Stimulated activated CD8-positive, alpha-beta memory T cell treated with anti-CD3 and anti-CD28 coated beads, Interleukin-15, amount 100 ng/mL, for 48 hours (primary cell): ENCODE data around the gene HJURP.

Experiments
- DNase-seq, 2 donors: peaks; one replicate each; pipeline ENCODE4 v3.0.0-alpha.2; 2020; ENCODE audit warnings: low read depth in 2 of 2

Gene HJURP

DNA sequence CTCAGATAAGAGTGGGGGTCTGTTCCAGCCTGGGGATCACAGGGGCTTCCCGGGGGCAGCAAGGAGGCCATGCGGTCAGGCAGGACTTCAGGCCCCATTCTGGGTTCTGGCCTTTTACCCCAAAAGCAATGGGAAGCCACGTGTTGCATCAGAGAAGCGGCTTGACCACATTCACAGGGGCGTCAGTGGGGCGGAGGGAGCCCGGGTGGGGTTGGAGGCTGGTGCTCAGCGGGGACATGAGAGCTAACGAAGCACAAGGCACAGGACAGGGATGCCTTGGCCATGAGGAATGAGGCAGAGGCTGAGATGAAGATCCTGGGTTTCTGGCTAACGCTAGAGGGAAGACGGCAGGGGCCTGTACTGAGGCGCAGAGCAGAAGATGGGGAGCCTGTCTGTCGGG, 6.1 kb downstream of the HJURP start:
- no peak for DNase-seq

DNA sequence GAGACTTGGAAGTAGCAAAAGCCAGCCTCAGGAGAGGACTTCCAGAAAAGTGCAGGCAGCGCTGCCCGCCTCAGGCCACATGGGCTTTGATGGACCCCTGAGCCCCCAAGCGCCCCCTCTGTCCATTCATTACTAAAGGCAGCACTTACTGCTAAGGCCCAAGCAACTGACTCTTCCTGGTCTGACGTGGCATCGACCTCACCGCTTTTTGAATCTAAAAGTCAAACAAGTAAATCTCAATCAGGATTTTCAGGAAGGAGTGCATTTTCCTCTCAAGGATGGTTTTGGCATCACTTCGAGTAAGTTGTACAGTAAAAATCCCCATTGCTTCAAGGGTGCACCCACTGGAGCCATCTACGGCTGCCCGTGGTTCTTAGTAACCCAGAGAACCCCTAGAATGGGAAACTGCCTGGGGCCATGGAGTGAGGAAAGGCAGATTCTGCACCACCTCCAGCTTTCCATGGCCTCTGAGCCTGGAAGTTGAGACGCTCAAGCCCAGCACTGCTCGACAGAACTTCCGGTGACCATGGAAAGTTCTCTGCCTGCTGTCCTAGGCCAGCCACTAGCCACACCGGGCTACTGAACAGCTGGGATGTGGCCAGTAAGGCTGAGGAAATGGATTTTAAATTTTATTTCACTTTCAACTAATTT, 7.0 kb downstream of the HJURP start:
- no peak for DNase-seq

DNA sequence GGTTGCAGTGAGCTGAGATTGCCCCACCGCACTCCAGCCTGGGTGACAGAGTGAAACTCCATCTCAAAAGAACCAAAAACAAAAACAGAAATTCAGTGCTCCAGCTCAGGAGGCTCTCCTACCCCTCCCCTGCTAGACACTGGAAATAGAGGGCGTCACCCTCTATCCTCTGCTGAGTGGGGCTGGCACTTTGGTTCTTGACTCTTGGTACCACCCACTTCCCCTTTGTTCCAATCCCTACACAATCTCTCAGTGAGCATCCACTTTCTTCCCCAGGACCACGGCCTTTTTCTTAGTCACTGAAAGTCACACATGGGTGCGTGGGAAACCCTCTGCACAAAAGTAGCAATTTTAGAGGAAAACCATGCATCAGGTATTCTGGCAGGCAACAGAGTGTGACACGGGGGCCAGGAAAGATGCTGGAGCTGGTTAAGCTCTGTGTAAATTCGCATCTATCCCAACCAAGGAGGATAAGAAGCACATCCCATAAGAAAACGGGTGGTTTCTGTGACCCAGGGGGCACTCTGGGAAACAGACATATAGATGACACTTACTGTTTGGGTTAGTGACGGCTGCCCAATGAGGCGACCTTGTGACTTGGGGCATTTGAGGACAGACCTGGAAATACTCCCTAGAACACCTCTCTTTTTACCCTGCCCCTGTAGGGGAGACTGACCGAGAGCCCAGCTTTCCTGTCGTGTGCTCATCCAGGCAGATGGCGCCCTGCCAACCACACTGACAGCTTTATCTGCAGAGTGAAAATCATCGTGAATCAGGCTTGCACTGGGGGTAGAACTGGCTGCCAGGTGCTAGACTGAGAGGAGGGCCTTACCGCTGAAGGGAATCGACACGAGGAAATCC, 7.7 kb downstream of the HJURP start:
- no peak for DNase-seq

DNA sequence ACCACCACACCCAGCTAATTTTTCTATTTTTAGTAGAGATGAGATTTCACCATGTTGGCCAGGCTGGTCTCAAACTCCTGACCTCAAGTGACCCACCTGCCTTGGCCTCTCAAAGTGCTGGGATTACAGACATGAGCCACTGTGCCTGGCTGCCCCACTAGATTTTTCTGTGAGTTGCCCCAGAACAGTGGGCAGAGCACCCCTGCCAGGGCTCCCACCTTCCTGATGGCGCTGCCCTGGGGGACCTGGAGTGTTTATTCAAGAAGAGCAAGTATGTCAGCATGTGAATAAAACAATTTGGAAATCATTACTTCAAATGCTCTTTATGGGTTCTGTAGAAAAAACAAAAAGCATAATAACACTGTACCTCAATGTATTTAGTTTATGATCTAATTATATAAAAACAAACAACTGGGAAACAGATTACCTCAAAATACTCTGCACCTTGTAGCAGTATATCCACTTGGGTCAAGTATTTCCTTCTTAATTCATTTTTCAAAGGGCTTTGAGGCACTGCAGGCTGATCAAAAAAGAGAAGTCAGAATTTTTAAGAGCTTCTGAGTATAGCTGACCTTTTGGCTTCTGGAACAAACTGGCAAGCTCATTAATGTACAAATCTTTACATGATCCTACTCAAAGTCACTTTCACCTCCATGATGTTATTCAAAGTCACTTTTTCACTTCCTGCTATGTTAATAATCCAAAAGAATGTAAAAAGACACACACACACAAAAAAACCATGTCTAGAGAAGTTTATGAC, 8.9 kb downstream of the HJURP start:
- DNase-seq: no peak

DNA sequence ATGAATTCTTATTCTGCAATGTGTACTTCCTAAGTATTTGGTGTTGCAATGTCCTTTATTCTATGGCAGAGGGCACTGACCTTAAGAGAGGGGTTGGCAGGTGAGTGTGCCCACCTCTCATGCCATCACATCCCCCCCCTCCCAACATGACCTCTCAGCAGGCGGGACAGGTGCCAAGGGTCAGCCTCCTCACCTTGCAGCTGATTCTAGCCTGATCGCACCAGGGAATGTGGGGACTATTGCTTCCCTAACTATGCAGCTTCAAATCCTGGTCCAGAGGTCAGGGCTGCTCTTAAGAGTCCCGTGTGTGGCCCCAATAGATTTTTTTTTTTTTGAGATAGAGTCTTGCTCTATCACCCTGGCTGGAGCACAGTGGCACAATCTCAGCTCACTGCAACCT, 9.5 kb downstream of the HJURP start:
- DNase-seq: no peak

DNA sequence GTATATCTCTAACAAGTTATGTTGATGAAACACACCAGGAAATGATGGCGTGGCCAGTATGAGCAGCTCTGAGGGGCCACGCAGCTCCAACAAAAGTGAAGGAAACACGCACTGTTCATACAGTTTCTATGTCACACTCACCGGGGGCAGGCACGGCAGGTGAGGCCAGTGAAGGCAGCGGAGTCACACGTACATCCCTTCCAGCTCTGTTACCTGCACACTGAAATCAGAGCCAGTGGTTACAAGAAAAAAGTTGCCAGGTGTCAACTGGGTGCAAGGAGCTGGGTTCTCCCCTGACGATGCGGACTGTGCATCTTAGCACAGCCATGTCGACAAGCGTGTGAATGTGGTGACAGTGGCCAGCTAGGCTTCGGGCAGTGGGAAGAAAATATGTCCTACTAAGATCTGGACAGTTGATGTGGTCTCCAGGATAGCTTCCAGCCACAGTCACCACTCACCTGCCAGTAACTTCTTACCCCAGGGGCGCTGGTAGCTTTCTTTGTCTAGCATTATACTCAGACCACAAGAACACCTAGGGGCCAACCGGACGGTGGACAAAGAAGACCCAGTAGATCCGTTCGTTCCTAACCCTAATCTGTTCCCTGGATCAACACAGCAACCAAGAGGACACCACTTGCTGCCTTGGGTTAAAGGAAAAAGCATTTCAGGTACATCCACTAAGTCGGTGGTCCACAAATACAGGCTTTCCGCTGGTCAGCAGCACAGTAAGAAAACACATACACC, 10.1 kb downstream of the HJURP start:
- no peak for DNase-seq

DNA sequence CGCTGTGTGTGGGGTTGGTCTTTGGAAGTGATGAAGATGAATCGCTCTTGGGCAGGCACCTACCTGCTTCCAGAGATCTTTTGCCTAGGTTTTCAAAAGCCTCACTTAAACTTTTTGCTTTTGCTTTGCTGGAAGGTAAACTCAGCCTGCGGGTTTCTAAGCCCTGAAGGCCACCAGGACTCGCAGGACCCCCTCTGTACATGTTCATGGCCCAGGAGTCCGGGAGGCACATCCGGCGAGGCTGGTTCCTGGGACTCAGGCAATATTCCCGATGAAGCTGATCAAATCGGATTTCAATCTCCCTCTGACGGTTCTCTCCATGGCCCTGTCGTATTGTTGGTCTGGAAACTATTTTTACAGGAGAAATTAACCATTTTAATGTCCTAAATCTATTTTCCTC, 13.2 kb downstream of the HJURP start:
- no peak for DNase-seq

DNA sequence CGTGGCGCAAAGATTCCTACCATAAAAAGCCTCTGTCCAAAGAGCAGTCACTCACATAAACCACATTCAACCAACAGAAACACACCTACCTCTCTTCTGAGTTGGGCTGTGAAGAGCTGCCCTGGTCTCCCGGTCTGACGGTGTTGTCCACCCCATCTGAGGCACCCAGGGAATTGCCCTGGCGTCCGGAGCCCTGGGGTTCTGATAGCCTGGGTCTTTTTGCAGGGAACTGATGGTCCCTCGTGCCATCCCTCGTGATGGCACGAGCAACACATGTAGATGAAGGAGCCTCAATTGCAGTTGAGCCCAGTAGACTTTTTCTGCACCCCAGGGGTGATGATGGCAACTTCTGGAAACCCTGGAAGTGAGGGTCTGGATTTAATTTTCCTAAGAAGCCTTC, 13.8 kb downstream of the HJURP start:
- DNase-seq: no peak

DNA sequence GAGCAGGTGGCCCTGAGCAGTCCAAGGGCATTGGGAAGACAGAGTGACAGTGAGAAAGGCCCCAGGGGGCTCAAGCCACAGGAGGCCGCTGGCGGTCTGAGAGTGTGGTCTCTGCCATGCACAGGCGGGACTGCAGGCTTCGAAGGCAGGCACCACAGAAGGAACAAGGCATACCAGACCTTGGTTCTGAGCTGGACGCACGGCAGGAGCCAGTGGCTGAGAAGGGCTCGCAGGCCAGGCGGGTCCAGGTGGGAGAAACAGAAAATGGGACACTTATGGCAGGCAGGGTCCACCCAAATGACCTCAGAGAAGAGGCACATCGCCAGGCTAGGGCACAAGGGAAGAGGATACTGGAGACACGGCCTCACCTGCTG, 14.9 kb downstream of the HJURP start:
- no peak for DNase-seq

DNA sequence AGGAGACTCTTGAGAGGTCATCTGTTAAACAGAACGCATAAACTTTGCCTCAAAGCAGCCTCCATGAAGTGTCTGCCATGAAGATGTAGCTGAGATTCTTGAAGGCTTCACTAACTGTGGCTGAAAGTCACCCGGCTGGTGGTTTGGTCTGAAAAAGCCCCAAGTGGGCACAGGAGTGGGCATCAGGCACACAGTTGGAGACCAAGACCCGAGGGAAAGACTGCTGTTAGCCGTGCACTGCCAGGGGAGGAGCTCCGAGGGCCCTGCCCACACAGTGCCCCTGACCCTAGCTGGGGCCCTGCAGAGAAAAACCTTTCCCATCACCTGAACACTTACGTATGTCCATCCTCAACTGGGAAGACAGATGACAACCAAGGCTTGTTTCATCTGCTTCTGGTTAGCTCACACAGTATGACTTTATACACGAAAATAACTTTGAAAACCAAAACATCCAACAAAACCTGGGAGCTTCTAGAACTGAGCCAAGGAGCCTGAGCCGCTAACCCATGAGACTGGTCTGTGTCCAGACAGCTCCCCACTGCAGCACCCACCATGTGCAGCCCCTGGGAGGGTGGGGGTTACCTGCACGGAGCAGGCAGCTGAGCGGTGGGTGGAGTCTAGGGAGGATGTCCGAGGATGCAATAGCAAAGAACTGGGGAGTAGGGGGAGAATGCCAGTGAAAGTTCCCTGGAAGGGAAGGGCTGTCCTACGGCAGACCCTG, 15.4 kb downstream of the HJURP start:
- DNase-seq: no peak

DNA sequence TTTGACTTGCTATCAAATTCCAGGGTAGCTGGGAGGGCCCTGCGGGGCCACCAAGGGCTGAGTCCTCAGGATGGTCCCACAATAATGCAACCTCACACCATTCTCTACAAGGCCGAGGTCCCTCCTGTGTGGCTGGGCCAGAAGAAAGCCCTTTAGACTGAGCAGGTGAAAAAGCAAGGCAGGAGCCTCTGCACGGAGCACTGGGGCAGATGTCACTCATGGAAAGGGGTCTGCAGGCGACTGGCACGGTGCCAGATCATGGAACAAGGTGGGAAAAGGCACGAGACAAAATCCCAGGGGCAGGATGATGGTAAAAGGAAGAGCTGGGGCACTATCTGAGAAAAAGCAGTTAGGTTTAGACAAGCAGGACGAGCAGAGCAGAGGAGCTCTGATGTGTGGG, 16.1 kb downstream of the HJURP start:
- DNase-seq: no peak

DNA sequence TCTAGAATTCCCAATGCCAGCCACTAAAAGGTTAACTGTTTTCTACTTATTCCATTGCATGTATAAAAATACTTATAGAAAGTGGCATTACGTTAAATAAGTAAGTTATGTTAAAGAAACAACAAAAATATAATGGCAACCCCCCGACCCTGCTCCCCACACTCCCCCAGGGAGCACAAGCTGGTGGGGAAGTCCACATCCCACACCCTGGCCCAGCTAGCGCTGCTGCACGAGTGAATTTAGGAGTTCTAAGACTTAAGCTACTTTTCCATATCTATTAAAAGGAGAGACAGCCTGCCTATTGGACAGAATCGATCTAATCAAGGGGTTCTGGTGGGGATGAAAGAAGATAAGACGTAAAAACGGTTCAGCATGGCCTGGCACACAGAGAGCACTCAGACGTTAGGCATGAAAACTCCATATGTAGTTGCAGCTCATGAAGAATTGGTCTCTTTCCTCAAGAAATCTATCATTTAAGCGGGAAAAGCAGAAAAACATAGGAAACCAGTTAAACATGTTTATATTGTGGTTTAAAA, 16.6 kb downstream of the HJURP start:
- no peak for DNase-seq

DNA sequence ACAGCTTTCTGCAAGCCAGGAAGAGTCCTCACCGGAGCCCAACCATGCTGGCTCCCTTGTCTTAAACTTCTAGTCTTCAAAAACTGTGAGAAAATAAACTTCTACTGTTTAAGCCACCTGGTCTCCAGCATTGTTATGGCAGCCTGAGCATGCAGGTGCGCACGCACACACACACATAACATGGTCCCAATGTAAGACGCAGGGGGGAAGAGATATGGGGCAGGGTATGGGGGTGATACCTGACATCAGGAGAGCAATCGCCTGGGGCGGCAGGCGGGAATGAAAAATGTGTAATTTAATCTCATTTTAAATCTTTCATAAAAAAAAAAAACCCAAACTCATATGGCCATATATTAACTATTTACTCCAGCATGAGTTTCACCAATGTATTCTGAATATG, 18.0 kb downstream of the HJURP start:
- DNase-seq: no peak

DNA sequence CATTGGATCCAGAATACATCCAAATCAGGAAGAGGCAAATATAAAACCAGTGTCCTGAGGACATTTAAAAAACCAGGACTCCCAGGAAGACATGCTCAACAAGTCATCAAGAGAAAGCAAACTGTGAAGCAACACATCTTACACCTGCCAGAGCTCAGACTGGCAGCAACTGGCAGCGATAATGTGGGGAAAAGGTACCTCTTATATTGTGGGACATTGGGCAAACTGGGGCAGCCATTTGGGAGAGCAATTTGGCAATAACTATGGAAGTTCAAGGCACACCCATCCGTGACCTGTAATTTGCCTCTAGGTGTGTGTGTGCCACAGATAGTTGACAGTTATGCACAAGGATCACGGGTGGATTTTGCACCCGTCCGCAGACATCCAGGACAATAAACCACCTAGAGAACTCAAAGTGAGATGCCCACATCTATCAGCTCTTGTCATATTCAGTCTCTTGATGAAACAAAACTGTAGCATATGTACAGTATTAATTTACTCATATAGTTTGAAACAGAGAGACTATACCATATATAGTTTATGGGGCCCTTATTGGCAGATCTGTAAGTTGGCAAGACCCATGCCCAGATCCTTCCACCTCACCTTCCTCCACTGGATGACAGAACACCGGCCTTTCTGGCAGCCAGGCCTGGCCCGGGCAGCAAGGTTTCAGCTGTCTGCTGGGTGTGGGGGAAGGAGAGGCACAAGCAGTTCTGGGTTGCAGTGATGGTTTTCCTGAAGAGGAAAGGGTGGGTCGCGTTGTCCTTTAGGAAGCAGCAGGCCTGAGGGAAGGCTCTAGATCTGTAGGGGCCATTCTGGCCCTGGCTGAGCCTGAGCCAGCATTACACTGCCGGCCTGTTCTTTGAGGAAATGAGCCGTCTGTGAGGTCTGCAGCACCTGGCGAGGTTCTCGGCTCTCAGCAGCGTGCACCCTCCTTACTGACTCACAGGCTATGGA, 18.8 kb downstream of the HJURP start:
- no peak for DNase-seq

DNA sequence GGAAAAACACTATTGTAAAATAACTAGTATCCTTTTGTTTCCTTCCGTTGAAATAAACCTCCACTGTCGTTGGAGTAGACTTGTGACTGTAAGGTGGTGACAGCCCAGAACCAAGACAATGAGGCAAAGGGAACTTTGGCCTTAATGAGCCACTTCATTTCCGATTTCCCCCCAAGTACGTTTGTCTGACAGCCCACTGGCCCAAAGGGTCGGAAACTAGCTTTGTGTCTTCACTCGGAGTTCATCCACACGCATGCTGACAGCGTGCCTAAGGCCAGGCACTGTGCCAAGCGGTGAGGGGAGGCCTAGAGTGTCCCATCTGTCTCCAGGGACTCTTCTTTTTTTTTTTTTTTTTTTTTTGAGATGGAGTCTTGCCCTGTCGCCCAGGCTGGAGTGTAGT, 21.0 kb downstream of the HJURP start:
- no peak for DNase-seq

DNA sequence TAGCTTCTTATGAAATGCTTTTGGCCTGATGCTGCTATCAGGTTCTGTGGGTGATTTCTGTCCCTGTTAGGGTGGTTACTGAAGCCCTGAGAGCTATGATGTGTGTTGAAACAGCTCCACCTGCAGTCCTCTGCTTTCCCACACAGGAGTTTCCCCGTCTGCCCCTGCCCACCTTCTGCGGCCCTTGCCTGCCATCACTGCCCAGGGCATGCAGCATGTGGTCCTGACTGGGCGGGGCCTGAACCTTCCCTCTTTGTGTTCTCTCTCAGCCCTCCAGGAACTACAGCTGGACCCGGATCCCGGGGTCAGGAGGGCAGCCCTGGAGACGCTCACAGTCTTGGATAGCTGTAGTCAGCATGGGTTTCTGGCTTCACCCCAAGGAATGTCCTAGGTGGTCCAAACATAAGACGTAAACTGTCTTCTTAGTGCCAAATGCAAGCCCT, 21.4 kb downstream of the HJURP start:
- no peak for DNase-seq

DNA sequence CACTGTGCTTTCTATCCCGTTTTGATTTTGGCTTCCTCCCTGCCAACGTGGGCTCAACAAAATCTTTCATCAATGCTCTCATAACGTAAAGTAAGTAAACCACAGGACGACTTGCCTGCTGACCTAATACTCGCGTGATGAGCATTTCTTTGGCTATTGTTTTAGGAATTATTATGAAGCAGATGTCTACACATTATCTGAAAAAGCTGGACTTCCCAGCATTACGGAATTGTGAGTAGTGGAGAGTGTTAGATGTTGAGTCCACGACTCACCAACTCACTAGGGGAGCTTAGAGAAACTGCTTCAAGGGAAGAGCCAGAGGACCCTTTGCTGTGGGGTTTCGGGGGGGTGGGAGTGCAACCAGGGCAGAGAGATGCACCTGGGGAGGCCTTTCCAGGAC, 21.9 kb downstream of the HJURP start:
- DNase-seq: no peak

DNA sequence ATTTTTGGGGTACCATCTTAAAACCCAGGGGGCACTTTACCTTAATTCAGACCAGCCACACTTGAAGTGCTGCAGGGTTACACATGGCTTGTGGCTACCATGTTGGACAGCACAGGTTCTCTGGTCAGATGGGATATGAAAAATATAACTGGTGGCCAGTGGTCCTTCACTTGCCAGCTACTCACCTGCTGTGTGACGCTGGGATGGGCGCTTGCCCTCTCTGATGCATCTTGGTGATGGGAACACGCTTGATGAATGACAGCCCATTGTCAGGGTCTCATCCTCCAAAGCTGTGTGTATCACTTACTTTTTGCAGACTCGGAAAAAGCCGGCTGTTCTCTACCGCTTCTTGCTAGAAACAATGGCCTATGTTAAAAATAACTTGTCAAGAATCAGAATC, 22.5 kb downstream of the HJURP start:
- DNase-seq: no peak

DNA sequence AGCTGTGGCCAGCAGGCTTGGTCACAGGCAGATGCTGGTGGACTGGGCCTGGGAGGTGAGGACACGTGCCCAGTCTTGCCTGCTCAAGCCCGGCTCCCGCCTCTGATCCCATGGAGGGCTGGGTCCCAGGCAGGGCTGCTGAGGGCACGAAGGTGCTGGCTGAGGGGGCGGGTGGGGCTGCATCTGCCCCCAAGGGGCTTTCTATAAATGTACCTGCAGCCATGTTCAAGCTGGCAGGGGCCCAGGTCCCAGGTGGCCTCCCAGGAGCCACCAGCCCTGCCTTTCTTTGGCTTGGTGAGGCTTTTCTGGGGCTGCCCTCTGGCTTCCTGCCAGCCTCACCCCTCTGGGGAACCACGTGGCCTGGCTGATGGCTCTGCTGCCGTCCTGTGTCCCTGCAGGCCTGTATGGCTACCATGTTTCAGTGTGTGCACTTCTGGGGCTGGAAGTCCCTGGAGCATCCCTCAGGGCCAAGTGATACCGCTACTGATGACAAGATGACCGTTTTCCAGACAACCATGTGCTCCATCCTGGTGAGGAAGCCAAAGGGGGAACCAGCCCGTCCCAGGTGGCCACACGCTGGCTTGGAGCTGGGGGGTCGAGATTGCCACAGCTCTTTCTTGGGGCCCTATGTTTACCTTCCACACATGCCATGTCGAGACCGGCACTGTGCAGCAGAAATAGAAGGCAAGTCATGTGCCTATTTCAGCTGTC, 23.2 kb downstream of the HJURP start:
- DNase-seq: no peak
